ENCODE measurements around the gene EPOP. TPM values are rescaled to one million over a fixed set of nuclear protein-coding genes. Genes with fewer than 3 reads are reported as not detected.

EPOP gene
- total and polyA plus RNA-seq, 2 of the 13 experiments (the other 11 are each of a cell fraction or from before 2014, with no cell fraction given): 14.7 to 37.8 TPM

DNA sequence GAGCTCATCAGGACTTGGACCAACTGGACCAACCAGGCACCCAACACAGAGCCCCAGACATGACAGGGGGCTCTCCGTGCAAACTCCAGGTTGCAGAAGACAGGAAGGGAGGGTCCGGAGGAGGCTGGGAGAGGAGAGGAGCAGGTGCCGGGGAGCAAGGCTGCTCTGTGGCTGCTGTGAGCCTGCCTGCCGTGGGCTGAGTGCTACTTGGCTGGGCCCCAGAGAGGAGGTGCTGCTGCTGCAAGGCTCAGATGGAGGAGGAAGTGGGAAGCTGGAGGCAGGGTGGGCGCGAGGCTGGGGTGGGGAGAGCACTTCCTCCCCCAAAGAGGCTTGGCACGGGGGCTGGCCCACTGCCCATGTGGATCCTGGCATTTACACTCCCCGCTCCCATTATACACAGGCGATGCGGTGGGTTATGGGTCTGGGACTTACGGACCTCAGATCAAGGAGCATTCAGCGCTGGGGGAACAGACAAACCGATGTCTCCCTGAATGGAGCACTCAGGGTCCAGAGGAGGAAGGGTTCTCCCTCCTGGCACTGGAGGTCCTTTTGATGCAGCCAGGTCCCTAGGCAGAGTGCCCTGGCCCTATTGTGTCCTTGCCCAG, 15.9 kb downstream of the EPOP start (continued):
- TF ChIP-seq MTA1 (CRISPR knock-in tag; IDR thresholded peaks at IDR 0.05; ENCODE audit: borderline replicate concordance) (peak; percentile 23; the same call in 1 of the 2 replicates), HNRNPL (IDR thresholded peaks at IDR 0.05; ENCODE audit: low read depth, low read length) (peak; percentile 82; the same call in 1 of the 2 replicates), MXD4 (CRISPR knock-in tag; IDR thresholded peaks at IDR 0.05) (no peak), CBX2 (IDR thresholded peaks at IDR 0.05; ENCODE audit: low read depth, low read length) (no peak), CBX2 (CRISPR knock-in tag; IDR thresholded peaks at IDR 0.05; ENCODE audit: low read depth) (no peak), HIVEP1 (CRISPR knock-in tag; IDR thresholded peaks at IDR 0.05) (peak; percentile 51; the same call in 1 of the 2 replicates), GTF3A (CRISPR knock-in tag; conservative IDR thresholded peaks at IDR 0.05) (no peak), ZFP62 (CRISPR knock-in tag; IDR thresholded peaks at IDR 0.05) (no peak), ZNF781 (CRISPR knock-in tag; IDR thresholded peaks at IDR 0.05; ENCODE audit: borderline replicate concordance, not compliant biosample characterization) (peak; percentile 59), ZNF263 (CRISPR knock-in tag; IDR thresholded peaks at IDR 0.05) (peak; percentile 91), ZNF569 (CRISPR knock-in tag; IDR thresholded peaks at IDR 0.05; ENCODE audit: borderline replicate concordance) (no peak)
- TF ChIP-seq, protein P1, sequence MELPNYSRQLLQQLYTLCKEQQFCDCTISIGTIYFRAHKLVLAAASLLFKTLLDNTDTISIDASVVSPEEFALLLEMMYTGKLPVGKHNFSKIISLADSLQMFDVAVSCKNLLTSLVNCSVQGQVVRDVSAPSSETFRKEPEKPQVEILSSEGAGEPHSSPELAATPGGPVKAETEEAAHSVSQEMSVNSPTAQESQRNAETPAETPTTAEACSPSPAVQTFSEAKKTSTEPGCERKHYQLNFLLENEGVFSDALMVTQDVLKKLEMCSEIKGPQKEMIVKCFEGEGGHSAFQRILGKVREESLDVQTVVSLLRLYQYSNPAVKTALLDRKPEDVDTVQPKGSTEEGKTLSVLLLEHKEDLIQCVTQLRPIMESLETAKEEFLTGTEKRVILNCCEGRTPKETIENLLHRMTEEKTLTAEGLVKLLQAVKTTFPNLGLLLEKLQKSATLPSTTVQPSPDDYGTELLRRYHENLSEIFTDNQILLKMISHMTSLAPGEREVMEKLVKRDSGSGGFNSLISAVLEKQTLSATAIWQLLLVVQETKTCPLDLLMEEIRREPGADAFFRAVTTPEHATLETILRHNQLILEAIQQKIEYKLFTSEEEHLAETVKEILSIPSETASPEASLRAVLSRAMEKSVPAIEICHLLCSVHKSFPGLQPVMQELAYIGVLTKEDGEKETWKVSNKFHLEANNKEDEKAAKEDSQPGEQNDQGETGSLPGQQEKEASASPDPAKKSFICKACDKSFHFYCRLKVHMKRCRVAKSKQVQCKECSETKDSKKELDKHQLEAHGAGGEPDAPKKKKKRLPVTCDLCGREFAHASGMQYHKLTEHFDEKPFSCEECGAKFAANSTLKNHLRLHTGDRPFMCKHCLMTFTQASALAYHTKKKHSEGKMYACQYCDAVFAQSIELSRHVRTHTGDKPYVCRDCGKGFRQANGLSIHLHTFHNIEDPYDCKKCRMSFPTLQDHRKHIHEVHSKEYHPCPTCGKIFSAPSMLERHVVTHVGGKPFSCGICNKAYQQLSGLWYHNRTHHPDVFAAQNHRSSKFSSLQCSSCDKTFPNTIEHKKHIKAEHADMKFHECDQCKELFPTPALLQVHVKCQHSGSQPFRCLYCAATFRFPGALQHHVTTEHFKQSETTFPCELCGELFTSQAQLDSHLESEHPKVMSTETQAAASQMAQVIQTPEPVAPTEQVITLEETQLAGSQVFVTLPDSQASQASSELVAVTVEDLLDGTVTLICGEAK (IDR thresholded peaks at IDR 0.05): no peak
- TF ChIP-seq, protein P1 (CRISPR knock-in tag; IDR thresholded peaks at IDR 0.05): 0 out of 2 replicates have a peak, but pooled peaks have one; percentile 26
- TF ChIP-seq, protein P2, sequence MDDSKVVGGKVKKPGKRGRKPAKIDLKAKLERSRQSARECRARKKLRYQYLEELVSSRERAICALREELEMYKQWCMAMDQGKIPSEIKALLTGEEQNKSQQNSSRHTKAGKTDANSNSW (CRISPR knock-in tag; IDR thresholded peaks at IDR 0.05; ENCODE audit: borderline replicate concordance): no peak; the same call in 1 of the 2 replicates
